Sigmoid colon (tissue), 4 donors: ENCODE results near the gene IDE.

Experiments
- POLR2A ChIP-seq, 2 donors: fragments of 450-650 bp; IDR thresholded peaks; one replicate each; pipeline ENCODE4 v1.6.1; 2016; ENCODE audit warnings: antibody characterized with exemption in 2 of 2, mild to moderate bottlenecking in 2 of 2, moderate library complexity in 2 of 2
- POLR2AphosphoS5 ChIP-seq, 4 donors: sonication (generic); formaldehyde crosslinking; IDR thresholded peaks; one replicate each; pipeline ENCODE4 v1.6.1; 2017; ENCODE audit warnings: antibody characterized with exemption in 4 of 4
- TF ChIP-seq, protein P1 (sequence below), 4 experiments: fragments of 450-650 bp in 3 of 4; fragments of 200-600 bp in 1 of 4; IDR thresholded peaks; one replicate each; pipeline ENCODE4 v1.5.1; 2016 to 2019; ENCODE audit warnings: antibody characterized with exemption in 4 of 4, mild to moderate bottlenecking in 3 of 4, moderate library complexity in 2 of 4

DNA sequence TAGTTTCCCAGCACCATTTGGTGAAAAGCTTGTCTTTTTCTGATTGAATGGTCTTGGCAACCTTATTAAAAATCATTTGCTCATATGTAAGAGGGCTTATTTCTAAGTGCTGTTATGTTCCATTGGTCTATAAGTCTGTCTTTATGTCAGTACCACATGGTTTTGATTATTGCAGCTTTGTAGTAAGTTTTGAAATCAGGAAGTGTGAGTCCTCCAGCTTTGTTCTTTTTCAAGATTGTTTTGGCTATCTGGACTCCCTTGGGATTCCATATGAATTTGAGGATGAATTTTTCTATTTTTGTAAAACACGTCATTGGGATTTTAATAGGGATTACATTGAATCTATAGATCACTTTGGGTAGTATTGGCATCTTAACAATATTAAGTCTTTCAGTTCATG, 24.4 kb upstream of the IDE start:
- TF ChIP-seq POLR2AphosphoS5 (IDR thresholded peaks at IDR 0.05) (no peak), POLR2A (IDR thresholded peaks at IDR 0.05) (no peak)
- TF ChIP-seq, protein P1, sequence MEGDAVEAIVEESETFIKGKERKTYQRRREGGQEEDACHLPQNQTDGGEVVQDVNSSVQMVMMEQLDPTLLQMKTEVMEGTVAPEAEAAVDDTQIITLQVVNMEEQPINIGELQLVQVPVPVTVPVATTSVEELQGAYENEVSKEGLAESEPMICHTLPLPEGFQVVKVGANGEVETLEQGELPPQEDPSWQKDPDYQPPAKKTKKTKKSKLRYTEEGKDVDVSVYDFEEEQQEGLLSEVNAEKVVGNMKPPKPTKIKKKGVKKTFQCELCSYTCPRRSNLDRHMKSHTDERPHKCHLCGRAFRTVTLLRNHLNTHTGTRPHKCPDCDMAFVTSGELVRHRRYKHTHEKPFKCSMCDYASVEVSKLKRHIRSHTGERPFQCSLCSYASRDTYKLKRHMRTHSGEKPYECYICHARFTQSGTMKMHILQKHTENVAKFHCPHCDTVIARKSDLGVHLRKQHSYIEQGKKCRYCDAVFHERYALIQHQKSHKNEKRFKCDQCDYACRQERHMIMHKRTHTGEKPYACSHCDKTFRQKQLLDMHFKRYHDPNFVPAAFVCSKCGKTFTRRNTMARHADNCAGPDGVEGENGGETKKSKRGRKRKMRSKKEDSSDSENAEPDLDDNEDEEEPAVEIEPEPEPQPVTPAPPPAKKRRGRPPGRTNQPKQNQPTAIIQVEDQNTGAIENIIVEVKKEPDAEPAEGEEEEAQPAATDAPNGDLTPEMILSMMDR (IDR thresholded peaks at IDR 0.05), result no peak
